Activated CD4-positive, alpha-beta T cell treated with anti-CD3 and anti-CD28 coated beads for 4 hours (primary cell): ENCODE measurements around the gene TBC1D22A.

Experiments used
- DNase-seq, 2 donors: peaks; one replicate each; pipeline ENCODE4 v3.0.0-alpha.2; 2020

Gene TBC1D22A

GRCh38 chr22:46754110-46754799 lies 8.2 kb upstream of the TBC1D22A start:
- peak in 1 of 2 donors; percentile 30 for DNase-seq

- no peak for DNase-seq
Measured at GRCh38 chr22:46754826-46755225, 7.6 kb upstream of the TBC1D22A start.

- no peak for DNase-seq
Measured at GRCh38 chr22:46755525-46755924, 6.9 kb upstream of the TBC1D22A start.

GRCh38 chr22:46756097-46756496 lies 6.4 kb upstream of the TBC1D22A start:
- DNase-seq, result no peak

GRCh38 chr22:46757104-46757503 lies 5.3 kb upstream of the TBC1D22A start:
- DNase-seq, result no peak

- no peak for DNase-seq
Measured at GRCh38 chr22:46758121-46758520, 4.3 kb upstream of the TBC1D22A start.

GRCh38 chr22:46758867-46759290 lies 3.6 kb upstream of the TBC1D22A start:
- peak; percentile 44 to 61 for DNase-seq

- DNase-seq, result no peak
Measured at GRCh38 chr22:46761017-46761416, 1.4 kb upstream of the TBC1D22A start.

- DNase-seq, result no peak
Measured at GRCh38 chr22:46761539-46762237, 762 bp upstream of the TBC1D22A start.

- peak in 1 of 2 donors; percentile 23 for DNase-seq
Measured at GRCh38 chr22:46763051-46763705, 728 bp downstream of the TBC1D22A start.

- no peak for DNase-seq
Measured at GRCh38 chr22:46764140-46764680, 1.8 kb downstream of the TBC1D22A start.

- DNase-seq, result no peak
Measured at GRCh38 chr22:46764779-46765485, 2.5 kb downstream of the TBC1D22A start.

GRCh38 chr22:46766611-46767010 lies 4.2 kb downstream of the TBC1D22A start:
- no peak for DNase-seq

GRCh38 chr22:46767249-46767985 lies 5.0 kb downstream of the TBC1D22A start:
- DNase-seq, result no peak

GRCh38 chr22:46769191-46769675 lies 6.8 kb downstream of the TBC1D22A start:
- no peak for DNase-seq

- DNase-seq, result no peak
Measured at GRCh38 chr22:46769706-46770105, 7.3 kb downstream of the TBC1D22A start.

GRCh38 chr22:46770151-46770641 lies 7.7 kb downstream of the TBC1D22A start:
- DNase-seq, result no peak

- DNase-seq, result no peak
Measured at GRCh38 chr22:46770726-46771125, 8.3 kb downstream of the TBC1D22A start.

GRCh38 chr22:46773076-46773475 lies 10.6 kb downstream of the TBC1D22A start:
- no peak for DNase-seq

GRCh38 chr22:46774253-46774979 lies 12.0 kb downstream of the TBC1D22A start:
- no peak for DNase-seq
